Regular cardiac myocyte (primary cell): ENCODE results near the gene RSRP1. TPM values are rescaled to one million over a fixed set of nuclear protein-coding genes. Genes with fewer than 3 reads are reported as not detected.

Source experiments
- total RNA-seq: library from RNA; depleted of rRNA; stranded (reverse); fragments of >200 nt; gene quantifications from 2 replicates; pipeline ENCODE4 v1.2.3, GENCODE V29; 2014

The RSRP1 gene, protein sequence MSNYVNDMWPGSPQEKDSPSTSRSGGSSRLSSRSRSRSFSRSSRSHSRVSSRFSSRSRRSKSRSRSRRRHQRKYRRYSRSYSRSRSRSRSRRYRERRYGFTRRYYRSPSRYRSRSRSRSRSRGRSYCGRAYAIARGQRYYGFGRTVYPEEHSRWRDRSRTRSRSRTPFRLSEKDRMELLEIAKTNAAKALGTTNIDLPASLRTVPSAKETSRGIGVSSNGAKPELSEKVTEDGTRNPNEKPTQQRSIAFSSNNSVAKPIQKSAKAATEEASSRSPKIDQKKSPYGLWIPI
- 101 and 162 TPM in 2 replicates for total RNA-seq

DNA sequence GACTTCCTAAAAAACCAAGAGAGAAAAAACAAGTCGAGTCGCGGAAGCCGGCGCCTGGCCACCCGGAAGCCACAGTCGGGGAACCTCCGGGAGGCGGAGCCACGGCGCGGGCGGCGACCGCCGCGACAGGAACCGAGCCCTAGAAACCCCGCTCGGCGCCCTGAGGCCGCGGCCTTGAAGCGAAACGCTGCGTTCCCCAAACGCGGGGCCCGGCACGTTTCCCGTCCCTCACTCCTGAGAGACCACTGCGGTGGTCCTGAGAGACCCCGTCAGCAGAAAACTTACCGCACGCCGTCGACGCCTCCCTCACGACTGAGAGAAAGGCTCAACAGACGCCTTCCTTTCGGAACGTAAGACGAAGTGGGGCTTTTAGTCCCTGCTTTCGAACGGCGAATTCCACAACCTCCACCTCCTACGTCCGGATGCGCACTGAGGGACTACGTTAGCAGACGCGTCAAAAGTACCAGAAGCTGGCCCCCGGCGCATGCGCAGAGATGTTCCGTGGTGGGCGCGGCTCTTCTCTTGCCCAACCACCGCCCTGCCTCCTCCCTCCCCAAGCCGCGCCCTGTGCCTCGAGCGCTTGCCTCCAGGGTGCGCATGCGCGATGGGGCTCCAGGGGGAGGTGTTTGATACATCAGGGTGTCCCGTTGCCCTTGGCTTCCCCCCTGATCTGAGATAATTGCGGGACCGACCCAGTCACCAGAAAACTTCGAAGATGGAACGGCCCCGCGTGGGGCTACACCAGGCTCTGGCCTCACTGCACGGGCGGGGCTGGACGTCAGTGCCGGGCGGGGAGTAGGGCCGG, at the start of gene RSRP1:
Gene RSRP1, minus strand, starts transcription at position 431 of the 805 bp plus-strand sequence. CDS start 491 bp downstream, outside the sequence.

DNA sequence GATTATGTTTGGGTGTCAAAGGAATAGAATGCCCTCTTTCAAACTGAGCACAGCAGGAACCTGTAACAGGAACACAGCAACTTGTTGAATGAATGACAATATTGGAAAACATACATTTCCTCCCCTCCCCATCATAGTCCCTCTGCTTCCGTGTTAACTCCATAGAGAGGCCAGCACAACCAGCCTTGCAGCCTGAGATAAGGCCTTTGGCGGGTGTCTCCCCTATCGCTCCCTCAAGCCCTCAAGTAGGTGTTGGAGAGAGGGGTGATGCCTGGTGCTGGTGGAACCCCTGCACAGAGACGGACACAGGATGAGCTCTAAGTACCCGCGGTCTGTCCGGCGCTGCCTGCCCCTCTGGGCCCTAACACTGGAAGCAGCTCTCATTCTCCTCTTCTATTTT, 25.0 kb upstream of the RSRP1 start, which contains the start of gene RHD:
Gene RHD, plus strand, starts transcription at position 272 of the 400 bp plus-strand sequence. Its CDS starts 39 bp downstream, at position 311.

DNA sequence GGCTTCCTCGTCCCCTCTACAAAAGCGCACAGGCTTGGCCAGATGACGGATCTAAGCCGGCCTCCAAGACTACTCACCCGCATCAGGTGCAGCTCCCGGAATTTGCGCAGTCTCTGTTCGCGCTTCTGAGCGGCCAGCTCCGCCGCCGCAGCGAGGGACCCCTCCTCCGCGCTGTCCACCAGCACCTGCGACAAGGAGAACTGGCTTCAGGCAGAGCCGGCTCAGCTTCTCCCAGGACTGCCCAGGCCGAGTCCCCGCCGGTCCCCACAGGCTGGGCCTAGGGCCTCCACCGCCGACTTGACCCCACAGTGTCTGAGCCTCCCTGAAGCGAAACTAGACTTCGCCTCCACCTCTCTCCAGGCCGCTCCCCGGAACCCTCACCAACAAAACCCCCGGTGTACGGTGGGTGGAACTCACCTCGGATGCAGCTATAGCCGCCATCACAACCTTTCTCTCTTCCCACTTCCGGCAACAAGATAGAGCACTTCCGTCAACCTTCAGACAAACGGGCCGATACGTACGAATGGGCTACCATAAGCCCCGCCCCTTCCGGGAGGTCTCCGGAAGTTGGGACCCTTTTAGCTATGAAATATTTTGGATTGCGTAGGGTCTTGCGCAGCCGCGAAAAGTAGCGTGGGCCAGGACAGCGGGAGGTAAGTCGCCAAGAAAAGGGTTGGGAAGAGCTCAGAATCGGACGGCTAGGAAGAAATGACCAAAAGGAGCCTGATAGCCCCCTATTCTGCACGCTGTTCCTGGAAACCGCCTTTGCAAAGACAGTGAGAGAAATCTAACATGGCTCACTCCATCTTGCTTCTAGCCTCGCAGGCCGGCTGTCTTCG, 15.0 kb downstream of the RSRP1 start, which contains the start of gene SYF2:
Gene SYF2, minus strand, starts transcription at position 476 of the 839 bp plus-strand sequence. Its CDS starts 35 bp downstream, at position 441.

Other genes with a start within 250 kb of the RSRP1 start
- 32.4 and 52.1 TPM in 2 replicates for gene SYF2, start 15.0 kb downstream of the RSRP1 start, total RNA-seq
- gene RHD, start 25.1 kb upstream of the RSRP1 start, total RNA-seq = under 0.01 TPM in 1 of 2 replicates, not detected in the other
- gene TMEM50A, start 90.9 kb upstream of the RSRP1 start, total RNA-seq = 172 and 197 TPM in 2 replicates
- 1.2 and 1.7 TPM in 2 replicates for gene RHCE, start 173.4 kb upstream of the RSRP1 start, total RNA-seq
- gene MACO1, start 183.4 kb upstream of the RSRP1 start, total RNA-seq = 15.0 and 17.5 TPM in 2 replicates